HG03064 (cell line): Measurements from ENCODE around the gene PCDH9.

Source experiments
- ATAC-seq: cut with Tn5 transposase; IDR thresholded peaks from one replicate; pipeline ENCODE4 v1.9.1; 2021; ENCODE audit warnings: low read depth; ENCODE audit not compliant: unreplicated experiment

The PCDH9 gene

DNA sequence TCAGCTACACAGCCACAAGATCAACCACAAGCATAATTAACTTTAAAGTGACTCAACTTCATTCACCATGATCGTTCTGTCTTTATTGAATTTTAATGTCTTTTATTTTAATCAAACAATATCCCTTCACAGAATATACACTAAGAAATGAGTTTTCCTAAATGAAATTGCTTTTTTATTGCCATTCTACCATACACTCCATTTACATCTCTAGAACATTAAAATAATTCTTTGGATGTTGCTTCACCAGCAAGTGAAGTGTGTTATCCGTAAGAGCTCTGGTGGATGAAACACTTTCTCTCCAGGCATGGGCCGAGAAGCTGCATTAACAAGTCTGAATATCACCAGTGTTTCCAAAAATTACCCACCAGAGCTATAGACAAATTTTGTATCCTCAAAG is 789.2 kb downstream of the PCDH9 start:
- no peak for ATAC-seq

DNA sequence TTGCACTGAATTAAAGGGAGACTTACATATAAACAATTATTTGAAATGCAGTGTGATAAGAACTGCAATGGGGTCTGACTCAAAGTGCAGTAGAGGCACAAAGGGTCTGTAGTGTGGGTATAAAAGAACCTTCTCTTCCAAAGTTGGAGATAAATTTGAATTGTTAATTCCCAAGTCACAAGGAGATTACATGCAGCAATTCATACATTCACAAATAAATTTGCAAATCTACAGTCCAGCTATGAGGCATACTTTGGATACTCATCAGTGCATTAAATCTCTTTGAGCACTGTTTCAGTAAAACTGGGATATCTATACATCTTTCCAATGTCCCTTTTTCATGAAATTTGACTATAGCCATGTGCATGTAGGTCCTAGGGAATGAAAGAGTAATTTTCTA is 799.4 kb downstream of the PCDH9 start:
- no peak for ATAC-seq

- ATAC-seq = no peak
Observed at GRCh38 chr13:66430269-66430668, 799.9 kb downstream of the PCDH9 start.

DNA sequence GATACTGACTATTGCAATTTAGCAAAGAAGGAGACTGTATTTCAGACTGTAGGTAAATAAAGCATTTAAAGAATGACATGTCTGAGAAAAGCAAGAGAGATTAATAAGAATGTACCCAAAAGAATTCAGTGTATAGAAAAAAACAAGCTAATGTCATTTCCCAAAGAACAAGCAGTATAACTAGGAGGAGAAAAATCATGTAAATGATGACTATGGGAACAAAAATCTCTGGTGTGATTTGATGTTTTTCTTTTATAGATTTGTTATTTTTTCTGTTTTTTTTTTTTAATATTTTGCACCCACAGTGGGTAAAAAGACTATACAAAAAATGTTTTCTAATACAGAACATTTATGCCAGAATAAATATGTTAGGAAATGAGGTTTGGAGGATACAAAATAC is 801.0 kb downstream of the PCDH9 start:
- ATAC-seq = no peak

DNA sequence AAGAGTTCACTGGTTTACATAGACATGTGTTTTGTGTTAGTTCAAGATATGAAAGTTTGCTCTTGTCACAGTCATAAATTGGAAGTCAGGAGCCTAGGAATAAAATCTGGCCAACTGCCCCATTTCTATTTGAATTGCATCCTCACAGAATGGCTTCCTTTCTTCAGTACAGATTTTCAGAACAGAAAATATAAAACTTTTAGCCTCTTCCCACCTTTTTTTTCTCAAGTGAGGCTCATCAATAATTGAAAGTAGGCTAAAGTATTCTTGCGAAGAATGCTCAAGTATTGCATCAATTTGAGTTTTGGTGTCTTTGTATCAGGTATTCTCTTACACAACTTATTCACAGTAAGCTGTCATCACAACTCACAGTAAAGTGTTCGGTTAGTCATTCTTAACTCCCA is 802.7 kb downstream of the PCDH9 start:
- no peak for ATAC-seq

GRCh38 chr13:66425741-66426140 is 804.4 kb downstream of the PCDH9 start:
- no peak for ATAC-seq

DNA sequence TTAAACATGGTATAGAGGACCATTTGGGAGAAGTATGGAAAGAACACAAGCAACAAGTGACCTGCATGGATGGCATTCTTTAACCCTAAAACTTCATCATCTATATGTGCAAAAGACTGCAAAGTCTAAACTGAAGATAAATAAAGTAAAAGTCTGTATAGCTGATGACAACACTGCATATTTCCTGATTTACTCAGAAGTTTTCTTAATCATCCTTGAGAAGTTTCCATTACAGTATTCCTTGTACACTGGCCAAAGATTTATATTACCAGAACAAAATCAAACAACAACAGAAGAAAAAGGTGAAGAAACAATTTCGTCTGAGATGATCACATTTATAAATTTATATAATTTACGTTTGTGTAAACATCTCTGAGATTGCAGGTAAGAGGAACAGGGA is 805.7 kb downstream of the PCDH9 start:
- ATAC-seq = no peak

DNA sequence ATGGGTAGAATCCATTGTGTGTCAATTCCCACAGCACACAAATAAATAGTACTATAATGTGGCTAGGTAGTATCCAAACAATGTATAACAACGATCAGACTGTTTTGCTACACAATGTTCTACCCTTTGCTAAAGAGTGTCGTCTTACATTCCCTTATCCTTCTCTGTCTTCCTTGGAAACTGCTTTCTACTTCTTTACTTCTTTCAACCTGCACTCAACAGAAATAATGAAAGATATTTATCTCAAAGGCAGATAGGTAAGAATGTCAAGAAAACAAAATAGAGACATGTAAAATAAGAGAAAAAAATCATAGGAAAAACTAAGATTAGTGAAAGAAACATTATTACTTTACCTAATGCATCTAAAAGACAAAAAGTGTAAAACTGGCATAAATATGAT is 814.7 kb downstream of the PCDH9 start:
- ATAC-seq = no peak

- no peak for ATAC-seq
Observed at GRCh38 chr13:66414066-66414800, 815.9 kb downstream of the PCDH9 start.

- ATAC-seq = no peak
Observed at GRCh38 chr13:66410314-66410713, 819.8 kb downstream of the PCDH9 start.

DNA sequence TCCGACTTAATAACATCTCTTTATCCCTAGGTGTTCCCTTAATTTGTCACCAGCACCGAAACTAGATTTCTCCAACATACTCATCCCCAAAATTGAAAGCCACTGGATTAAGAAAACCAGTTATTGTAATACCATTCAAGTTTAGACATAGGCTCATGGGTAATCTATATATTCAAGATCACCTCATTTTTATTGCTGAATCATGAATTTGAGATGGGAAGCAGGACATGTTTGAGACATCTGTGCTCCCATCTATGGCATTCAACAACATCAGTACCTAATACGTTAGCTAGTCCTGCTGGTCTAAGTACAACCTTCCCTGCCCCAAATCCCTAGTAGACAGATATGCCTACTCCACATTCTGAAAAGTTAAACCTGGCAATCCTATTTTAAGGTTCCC is 820.6 kb downstream of the PCDH9 start:
- ATAC-seq = no peak

DNA sequence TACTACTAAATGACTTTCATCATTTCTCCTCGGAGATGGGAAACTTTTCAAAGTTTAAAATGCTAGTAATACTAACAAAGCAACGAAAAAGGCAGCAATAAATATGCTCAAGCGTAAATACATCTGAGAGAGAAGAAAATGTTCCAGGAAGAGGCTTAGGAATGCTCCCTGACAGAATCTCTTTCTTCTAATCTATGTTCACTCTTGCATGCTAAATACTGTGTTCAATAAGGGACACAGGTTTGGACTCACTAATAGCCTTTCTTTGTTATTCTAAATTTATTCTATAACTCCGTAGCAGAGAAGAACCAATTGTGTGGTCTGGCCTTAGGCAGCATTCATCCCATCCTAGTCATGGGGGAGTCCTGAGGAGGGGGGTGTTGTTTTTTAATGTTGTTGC is 823.0 kb downstream of the PCDH9 start:
- ATAC-seq = no peak

- no peak for ATAC-seq
Observed at GRCh38 chr13:66405908-66406802, 824.0 kb downstream of the PCDH9 start.

- ATAC-seq = no peak
Observed at GRCh38 chr13:66402546-66402945, 827.6 kb downstream of the PCDH9 start.

- no peak for ATAC-seq
Observed at GRCh38 chr13:66402066-66402465, 828.1 kb downstream of the PCDH9 start.

GRCh38 chr13:66400292-66400691 is 829.8 kb downstream of the PCDH9 start:
- ATAC-seq = no peak

- ATAC-seq = no peak
Observed at GRCh38 chr13:66399873-66400272, 830.3 kb downstream of the PCDH9 start.

DNA sequence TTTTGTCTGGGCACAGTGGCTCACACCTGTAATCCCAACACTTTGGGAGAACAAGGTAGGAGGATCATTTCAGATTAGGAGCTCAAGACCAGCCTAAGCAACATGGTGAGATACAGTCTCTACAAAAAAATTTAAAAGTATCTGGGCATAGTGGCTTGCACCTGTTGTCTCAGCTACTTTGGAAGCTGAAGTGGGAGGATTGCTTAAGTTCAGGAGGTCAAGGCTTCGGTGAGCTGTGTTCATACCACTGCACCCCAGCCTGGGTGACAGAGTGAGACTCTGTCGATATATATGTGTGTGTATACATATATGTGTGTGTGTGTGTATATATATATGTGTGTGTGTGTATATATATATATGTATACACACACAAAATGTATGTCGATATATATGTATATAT is 833.0 kb downstream of the PCDH9 start:
- ATAC-seq = no peak

- no peak for ATAC-seq
Observed at GRCh38 chr13:66391322-66391721, 838.8 kb downstream of the PCDH9 start.

- ATAC-seq = no peak
Observed at GRCh38 chr13:66378894-66379293, 851.2 kb downstream of the PCDH9 start.

DNA sequence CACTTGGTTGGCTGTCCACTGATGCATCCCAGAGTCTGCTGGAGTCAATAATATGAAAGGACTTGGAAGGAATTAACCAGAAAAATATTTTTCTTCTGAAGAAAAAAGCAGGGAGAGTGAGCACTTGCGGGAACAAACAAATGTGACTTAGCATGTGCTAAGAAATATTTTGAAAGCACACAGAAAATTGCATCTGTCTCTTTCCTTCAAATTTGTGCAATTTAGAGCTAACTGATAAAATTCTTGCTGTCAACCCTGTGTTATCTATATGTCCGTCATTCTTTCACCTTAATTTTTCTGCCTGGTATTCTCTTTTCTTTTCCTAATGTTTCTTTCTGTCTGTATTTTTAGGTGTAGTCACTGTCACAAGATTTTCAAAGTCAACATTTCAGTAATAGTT is 852.6 kb downstream of the PCDH9 start:
- ATAC-seq = no peak

- no peak for ATAC-seq
Observed at GRCh38 chr13:66375756-66376155, 854.4 kb downstream of the PCDH9 start.
